ENCODE measurements around the gene HOXA7.

- no peak for TF ChIP-seq EP300 (IDR thresholded peaks at IDR 0.05)
- no peak for TF ChIP-seq CTCF (IDR thresholded peaks at IDR 0.05)
These were observed 48.4 kb upstream of the HOXA7 start for GRCh38 chr7:27204851-27205322.
